ENCODE results near the gene ZNRF2. TPM values are rescaled to one million over a fixed set of nuclear protein-coding genes. Genes with fewer than 3 reads are reported as not detected.

The ZNRF2 gene
- total RNA-seq, 2 donors from 2014 or later = 20.2 to 29.4 TPM

- H3K4me1 ChIP-seq (ENCODE audit: control insufficient read depth in 1 of 2, low read depth in 2 of 2) = peaks cover 7 to 14% of the 10 kb centered on the region in 2 donors
These were observed 26.4 kb downstream of the ZNRF2 start for GRCh38 chr7:30310674-30311362.

GRCh38 chr7:30312178-30312577 is 27.8 kb downstream of the ZNRF2 start:
- no peaks in the 10 kb centered on the region for H3K9me3 ChIP-seq
- no peak overlapping the region for H3K4me3 ChIP-seq
- no peaks in the 10 kb centered on the region for H3K27me3 ChIP-seq (replicated peaks; ENCODE audit: insufficient read depth)
- no peak for TF ChIP-seq CTCF (IDR thresholded peaks at IDR 0.05)
- DNase-seq (ENCODE audit: low spot score) (no peak), ATAC-seq (ENCODE audit: insufficient number of reproducible peaks, low FRiP score, low read depth) (no peak)
- H3K36me3 ChIP-seq = no peaks in the 10 kb centered on the region
- H3K4me1 ChIP-seq (ENCODE audit: control insufficient read depth in 1 of 2, low read depth in 2 of 2) = peaks cover 5 to 7% of the 10 kb centered on the region in 2 donors
- H3K27ac ChIP-seq = no peak overlapping the region

More at GRCh38 chr7:30310674-30311362, 26.4 kb downstream of the ZNRF2 start:
- no peaks in the 10 kb centered on the region for H3K27me3 ChIP-seq (replicated peaks; ENCODE audit: insufficient read depth)
- H3K9me3 ChIP-seq = no peaks in the 10 kb centered on the region
- no peaks in the 10 kb centered on the region for H3K36me3 ChIP-seq
- H3K4me3 ChIP-seq = no peak overlapping the region
- no peak for TF ChIP-seq CTCF (IDR thresholded peaks at IDR 0.05)
- DNase-seq (ENCODE audit: low spot score) = no peak
- ATAC-seq (ENCODE audit: insufficient number of reproducible peaks, low FRiP score, low read depth) = no peak
- H3K27ac ChIP-seq = no peak overlapping the region

- no peak for ATAC-seq (ENCODE audit: insufficient number of reproducible peaks, low FRiP score, low read depth)
- H3K27me3 ChIP-seq (replicated peaks; ENCODE audit: insufficient read depth) = no peaks in the 10 kb centered on the region
- H3K27ac ChIP-seq = no peak overlapping the region
- no peak for DNase-seq (ENCODE audit: low spot score)
- TF ChIP-seq CTCF (IDR thresholded peaks at IDR 0.05) = no peak
- H3K9me3 ChIP-seq = no peaks in the 10 kb centered on the region
- H3K4me1 ChIP-seq (ENCODE audit: control insufficient read depth in 1 of 2, low read depth in 2 of 2) = peaks cover 0 to 7% of the 10 kb centered on the region in 2 donors
- no peak overlapping the region for H3K4me3 ChIP-seq
- no peaks in the 10 kb centered on the region for H3K36me3 ChIP-seq
These were observed 29.0 kb downstream of the ZNRF2 start for GRCh38 chr7:30313348-30313747.

- H3K4me3 ChIP-seq = no peak overlapping the region
- no peaks in the 10 kb centered on the region for H3K36me3 ChIP-seq
- no peak for DNase-seq (ENCODE audit: low spot score)
- H3K27ac ChIP-seq = no peak overlapping the region
- no peak for ATAC-seq (ENCODE audit: insufficient number of reproducible peaks, low FRiP score, low read depth)
- H3K27me3 ChIP-seq (replicated peaks; ENCODE audit: insufficient read depth) = no peaks in the 10 kb centered on the region
- no peaks in the 10 kb centered on the region for H3K9me3 ChIP-seq
- no peak for TF ChIP-seq CTCF (IDR thresholded peaks at IDR 0.05)
- peaks cover 0 to 7% of the 10 kb centered on the region in 2 donors for H3K4me1 ChIP-seq (ENCODE audit: control insufficient read depth in 1 of 2, low read depth in 2 of 2)
These were observed 29.4 kb downstream of the ZNRF2 start for GRCh38 chr7:30313793-30314192.

- no peak for ATAC-seq (ENCODE audit: insufficient number of reproducible peaks, low FRiP score, low read depth)
These were observed 31.2 kb downstream of the ZNRF2 start for GRCh38 chr7:30315589-30315988.

More at GRCh38 chr7:30315589-30315988, 31.2 kb downstream of the ZNRF2 start:
- no peak for TF ChIP-seq CTCF (IDR thresholded peaks at IDR 0.05)
- H3K4me1 ChIP-seq (ENCODE audit: control insufficient read depth in 1 of 2, low read depth in 2 of 2) = peaks cover 0 to 3% of the 10 kb centered on the region in 2 donors
- H3K27ac ChIP-seq = no peak overlapping the region
- no peaks in the 10 kb centered on the region for H3K27me3 ChIP-seq (replicated peaks; ENCODE audit: insufficient read depth)
- H3K9me3 ChIP-seq = no peaks in the 10 kb centered on the region
- no peaks in the 10 kb centered on the region for H3K36me3 ChIP-seq
- no peak overlapping the region for H3K4me3 ChIP-seq
- no peak for DNase-seq (ENCODE audit: low spot score)

Data from thoracic aorta (tissue), 2 donors.